Activated T-cell treated with anti-CD3 and anti-CD28 coated beads for 48 hours (primary cell): ENCODE results near the gene SNRPD2.
A peak's percentile ranks its signal among the peaks of the same experiment; 100 is the strongest.

ENCODE experiments used
- DNase-seq: peaks from one replicate; pipeline ENCODE4 v3.0.0-alpha.2; 2020; ENCODE audit warnings: low read depth

The SNRPD2 gene

DNA sequence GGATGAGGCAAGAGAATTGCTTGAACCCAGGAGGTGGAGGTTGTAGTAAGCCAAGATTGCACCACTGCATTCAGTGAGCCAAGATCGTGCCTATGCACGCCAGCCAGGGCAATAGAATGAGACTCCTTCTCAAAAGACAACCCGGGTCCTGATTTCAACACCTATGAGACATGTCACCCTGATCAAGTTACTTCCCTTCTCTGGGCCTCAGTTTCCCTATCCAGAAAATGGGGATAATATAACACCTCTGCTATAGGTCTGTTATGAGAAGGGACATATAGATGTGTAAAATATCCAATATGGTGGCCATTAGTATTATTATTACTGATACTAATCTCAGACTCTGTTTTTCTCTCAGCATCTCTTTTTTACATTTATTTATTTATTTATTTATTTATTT lies 36.7 kb downstream of the SNRPD2 start:
- no peak for DNase-seq

DNA sequence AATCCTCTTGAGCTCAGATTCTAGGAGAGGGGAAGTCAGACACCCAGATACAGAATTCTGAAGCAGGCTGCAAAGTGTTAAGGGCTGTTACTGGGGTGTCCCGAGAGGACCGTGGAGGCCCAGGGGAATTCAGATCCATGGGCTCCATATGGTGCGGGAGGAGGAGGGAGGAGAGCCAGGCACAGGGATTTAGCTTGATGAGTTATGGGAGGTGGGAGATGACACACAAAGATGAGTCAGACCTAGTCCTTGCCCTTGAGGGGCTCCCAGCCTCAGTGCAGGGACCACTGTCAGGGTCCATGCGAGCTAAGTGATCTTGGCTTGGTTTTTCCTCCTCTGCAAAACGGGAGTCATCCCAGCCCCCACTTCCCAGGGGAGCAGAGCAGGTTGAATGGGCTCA lies 38.1 kb downstream of the SNRPD2 start:
- DNase-seq = no peak

DNA sequence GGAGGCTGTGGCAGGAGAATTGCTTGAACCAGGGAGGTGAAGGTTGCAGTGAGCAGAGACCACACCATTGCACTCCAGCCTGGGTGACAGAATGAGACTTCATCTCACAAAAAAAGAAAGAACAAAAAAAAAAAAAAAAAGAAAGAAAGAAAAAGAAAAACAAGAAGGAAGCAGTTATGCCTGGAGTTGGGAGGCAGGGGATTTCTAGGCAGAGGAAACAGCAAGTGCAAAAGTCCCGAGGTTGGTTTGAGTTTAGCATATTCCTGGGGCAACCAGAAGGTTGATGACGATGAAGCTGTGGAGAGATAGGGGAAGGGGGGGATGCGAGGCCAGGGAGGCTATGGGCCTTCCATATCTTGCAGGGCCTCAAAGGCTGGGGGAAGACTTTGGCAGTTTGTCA lies 41.0 kb downstream of the SNRPD2 start:
- no peak for DNase-seq

DNA sequence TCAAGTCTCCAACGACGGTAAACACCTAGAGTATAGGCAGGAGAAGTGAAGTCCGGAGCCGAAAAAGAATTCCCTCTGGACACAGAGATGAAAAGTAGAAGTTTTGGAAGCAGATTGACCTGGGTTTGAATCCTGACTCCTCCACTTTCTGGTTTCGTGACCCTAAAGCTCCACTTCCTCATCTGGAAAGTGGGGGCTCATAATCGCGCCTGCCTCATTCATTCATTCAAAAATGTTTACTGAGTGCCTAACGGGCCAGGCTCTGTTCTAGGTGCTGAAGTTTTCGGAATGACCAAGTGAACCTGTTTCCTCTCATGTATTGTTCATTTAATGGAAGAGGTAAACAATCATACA lies 45.4 kb downstream of the SNRPD2 start:
- no peak for DNase-seq

DNA sequence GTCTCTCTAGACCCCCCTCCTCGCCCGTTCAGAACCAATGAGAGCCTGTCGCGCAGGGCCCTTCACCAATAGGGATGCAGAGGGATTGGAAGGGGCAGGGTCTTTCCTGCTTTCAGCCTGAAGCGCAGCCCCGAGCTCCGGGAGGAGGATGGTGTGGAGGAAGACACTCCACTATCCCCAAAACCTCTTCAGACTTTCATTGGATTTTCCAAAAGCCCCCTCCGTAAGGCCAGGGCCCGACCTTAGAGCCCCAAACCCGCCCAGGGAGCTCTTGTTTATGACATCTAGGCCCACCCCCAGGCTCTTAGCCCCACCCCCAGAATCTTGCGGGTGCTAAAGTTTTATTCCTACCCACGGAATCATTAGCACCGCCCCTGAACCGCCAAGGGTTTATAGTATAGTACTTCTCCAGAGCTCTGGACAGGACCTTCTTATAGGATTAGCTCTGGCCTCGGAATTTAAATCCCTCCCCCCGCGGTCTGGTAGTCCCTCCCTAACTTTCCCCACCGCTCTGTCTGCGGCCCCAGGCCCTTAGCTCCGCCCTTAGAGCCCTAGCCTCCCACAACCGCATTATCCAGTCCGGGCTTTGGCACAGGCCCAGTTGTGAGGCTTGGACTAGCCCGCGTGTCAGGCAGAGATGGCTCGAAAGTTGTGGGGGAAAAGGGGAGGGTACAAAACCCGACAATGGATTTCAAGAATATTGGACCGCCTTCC lies 46.0 kb downstream of the SNRPD2 start:
- DNase-seq = peak; percentile 80

DNA sequence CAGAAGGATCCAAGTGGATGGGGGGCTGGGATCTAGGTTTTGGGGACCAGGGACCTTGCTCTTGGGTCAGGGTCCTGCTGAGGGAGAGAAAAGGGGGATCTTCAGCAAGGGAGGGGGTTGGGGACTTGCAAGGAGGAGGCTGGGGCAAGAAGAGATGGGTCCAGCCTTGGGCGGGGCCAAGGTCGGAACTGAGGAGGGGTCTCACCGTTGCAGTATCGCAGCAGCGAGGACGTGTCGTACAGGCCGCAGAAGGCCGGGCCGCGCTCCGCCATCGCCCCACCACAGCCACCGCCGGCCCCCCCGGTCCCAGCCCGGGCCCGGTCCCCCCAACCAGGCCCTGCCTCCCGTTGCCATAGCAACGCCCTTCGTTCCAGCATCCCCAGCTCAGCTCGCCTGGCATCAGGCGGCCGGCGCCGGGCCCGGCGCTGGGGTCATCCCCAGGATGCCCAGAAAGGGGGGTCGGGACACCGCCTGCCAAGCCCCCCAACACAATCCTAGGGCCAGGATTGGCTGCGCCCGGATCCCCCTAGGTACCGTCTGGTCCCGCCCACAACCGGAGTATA lies 46.6 kb downstream of the SNRPD2 start:
- no peak for DNase-seq

DNA sequence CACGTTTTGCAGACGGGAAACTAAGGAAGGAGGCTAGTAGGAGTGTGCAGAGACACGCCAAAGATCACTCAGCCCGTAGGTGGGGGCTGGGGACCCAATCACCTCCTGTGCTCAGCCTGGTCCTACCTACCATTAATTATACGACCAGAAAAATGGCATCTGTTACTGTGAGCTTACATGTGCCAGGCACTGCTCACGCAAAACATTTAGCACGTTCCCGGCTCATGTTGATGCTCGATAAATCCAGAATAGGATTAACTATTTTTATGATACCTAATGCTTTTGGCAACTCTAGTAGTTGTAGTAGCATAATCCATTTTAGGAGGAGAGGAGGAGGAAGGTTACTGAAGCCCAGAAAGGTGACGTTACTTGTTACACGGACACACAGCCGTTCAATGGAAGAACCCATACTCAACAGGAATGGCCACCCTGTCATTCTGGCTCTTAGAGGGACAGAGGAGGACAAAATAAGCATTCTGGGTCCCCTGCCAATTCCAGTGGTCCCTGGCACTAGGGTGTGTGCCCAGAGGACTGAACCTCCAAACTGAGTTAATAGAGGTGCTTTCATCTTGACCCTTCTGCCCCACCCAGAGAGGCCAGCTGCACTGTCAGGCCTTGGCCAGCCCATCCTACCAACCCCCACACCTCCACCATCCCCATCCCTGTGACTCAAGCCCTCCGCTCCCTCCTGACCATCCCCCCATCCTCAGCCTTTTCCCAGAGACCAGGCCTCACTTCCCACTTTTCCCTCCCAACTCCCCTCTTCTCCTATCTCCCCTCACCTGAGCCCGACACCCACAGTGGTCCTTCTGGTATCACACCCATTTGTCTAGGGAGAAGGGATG lies 47.6 kb downstream of the SNRPD2 start:
- no peak for DNase-seq

DNA sequence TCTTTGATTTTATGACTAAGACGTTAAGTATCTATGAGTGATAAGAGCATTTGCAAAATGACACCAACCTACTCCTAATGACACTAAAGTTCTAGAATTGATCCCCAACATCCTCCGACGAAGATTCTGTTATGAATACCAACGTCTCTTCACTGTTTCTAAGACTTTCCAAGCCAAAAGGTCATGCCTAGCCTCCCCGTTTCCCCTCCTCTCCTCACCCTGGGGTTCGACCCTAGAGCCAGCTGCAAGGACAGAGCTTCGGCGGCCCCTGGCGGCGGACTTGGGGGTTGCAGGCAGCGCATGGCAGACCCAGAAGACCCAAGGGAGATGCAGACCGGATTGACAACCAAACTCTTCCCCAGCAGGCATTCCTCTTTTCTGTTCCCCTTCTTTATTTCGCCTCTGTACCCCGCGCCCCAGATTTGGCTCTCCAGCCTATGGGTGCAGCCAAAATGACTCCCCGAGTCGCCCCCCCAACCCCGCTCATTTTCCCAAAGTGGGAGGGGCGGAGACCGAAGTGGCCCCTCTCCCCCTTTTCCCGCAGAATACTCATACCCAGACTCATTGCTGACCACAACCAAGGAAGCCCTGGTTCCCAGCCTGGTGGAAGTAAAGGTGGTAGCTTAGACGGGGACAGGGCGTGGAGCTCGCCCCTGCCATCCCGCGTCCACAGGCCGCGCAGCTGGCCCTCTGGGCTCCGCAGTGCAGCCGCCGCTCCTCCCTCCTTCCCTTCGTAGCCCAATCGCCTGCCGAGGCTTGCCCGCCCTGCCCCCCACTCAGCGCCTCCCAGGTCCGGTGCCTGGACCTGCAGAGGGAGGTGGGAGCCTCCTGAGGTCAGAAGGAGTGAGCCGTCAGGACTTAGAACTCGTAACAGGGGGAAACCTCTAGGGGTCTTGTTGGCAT lies 48.5 kb downstream of the SNRPD2 start:
- DNase-seq = peak; percentile 95

DNA sequence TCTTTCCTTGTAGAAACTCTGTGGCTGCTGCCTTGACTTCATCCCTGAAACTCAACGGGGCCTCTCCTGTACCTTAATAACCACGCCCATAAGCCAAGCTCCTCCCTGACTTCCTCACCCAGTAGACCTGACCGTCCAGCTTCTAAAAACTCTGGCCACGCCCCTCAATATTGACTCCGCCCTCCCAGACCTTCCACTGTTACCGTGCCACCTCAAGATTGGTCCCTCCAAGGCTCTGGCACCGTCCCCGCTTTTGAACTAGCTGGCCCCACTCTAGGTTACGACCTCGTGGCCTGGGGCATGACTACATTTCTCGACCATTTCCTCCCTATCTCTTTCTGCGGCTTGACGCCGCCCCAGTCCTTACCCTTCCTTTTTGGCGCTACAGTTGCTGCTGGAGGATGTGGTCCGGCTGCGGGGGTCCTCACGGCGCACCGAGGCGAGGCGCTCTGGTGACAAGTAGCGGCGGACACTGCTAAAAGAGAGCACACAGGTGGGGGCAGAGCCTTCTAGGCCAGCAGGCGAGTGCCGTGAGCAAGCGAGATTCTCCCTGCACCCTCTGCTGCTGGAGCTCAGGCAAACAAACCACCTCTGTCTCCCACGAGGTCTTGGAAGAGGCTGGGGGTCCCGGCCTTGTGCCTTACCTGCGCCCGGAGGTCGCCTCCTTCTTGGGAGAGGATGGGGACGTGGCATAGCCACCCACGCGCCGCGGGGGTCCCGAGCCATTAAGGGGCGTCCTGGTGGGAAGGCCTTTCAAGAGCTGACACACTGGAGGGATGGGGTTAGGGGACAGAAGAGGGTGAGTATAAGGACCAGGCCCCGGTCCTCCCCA lies 50.3 kb downstream of the SNRPD2 start:
- peak; percentile 83 for DNase-seq

DNA sequence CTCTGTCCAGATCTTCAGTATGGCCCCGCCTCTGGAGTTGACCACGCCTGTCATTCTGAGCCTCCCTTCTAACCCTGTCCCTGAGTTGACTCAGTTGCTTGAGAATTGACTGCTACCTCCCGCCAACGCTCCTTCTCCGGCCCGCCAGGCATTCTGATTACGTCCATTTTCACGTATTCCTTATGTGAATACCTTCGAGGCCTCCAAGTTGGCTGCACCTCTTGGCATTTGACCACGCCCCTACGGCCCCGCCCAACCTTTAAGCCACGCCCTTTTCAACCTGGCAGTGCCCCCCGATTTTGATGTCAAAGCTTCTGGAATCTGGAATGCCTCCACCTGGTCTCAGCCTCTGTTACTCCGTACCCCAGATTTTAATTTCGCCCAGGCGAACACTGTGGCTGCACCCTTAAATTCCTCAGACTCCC lies 50.9 kb downstream of the SNRPD2 start:
- DNase-seq = peak; percentile 61

DNA sequence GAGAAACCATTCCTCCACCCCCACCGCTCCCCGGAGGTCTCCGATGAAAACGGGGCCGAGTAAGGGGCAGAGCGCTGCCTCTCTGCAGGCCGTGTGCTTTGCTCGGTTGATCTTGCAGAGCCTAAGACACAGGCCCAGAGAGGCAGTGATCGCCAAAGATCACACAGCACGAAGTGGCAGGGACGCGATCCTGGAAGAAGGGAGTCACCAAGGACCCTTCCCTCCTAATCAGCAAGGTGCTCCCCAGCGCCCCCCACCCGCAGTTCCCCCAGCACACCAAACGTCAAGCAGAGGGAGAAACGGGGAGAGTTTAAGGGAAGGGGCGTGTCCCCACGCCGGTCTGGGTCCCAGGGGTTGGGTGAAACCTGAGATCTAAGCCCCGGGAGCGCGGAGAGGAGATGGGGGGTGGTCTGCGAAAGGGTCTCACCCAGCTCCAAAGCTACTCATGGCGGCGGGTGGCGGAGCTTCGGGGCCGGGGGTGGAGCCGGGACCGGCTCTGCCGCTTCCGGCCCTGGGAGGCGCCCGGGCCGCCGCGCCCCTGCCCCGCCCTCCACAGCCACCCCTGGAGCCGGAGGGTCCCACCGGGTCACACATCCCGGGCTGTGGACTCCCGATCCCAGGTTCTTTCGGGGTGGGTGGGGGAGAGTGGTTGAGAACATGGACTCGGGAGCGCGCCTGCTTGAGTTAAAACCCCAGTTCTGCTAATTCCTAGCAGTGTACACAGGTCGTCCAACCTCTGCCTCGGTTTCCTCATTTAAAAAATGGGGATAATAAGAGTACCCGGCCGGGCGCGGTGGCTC lies 52.6 kb downstream of the SNRPD2 start, which contains the start of gene EML2:
Gene EML2 (minus strand): TSS at position 468 of the 800 bp plus-strand sequence. CDS start 21 bp downstream, at position 447.
- peak; percentile 51 for DNase-seq

DNA sequence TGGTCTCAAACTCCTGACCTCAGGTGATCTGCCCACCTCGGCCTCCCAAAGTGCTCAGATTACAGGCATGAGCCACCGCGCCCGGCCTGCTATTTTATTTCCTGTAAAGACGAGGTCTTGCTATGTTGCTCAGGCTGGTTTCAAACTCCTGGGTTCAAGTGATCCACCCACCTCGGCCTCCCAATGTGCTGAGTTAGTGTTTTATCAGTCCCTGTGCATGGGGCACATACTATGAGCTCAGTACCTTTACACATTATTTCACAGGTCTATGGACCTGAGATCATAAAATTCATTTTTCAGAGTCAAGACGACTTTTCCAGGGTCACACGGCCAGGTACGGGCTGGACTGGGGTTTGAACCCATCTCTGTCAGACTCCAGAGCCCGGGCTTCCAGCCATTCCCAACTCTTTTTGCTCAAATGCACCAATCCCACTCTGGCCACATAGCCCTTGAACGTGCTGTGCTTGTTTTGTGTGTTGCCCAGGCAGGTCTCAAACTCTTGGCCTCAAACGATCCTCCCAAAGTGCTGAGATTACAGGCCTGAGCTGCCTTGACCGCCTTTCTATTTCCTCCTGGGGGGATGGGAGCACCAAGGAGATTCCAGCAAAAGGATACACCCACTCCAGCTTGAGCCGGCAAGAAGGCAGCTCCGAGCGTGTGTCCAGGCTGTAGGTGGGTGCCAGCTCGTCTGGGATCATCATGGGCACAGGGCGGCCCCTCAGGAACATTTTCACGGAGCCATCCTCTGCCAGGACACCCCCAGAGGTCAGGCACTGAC lies 53.7 kb downstream of the SNRPD2 start:
- DNase-seq = no peak
